ENCODE measurements around the gene RUSC1. TPM values are rescaled to one million over a fixed set of nuclear protein-coding genes. Genes with fewer than 3 reads are reported as not detected.

RUSC1 gene
- total RNA-seq, 1 experiment from 2014 or later: 48.4 TPM

GRCh38 chr1:155282488-155283091, 38.1 kb upstream of the RUSC1 start:
- no peak for TF ChIP-seq CTCF (IDR thresholded peaks at IDR 0.05; ENCODE audit: unreplicated experiment)
- Mint-ChIP-seq H3K36me3 (ENCODE audit: insufficient read depth, unreplicated experiment) (peaks cover 20% of the 10 kb centered on the region), H3K9me3 (ENCODE audit: low read depth, unreplicated experiment) (no peaks in the 10 kb centered on the region), H3K4me1 (ENCODE audit: low read depth, unreplicated experiment) (peaks cover 16% of the 10 kb centered on the region), H3K4me3 (ENCODE audit: low read depth, unreplicated experiment) (no peak overlapping the region), H3K27ac (ENCODE audit: unreplicated experiment) (no peak overlapping the region), H3K27me3 (ENCODE audit: unreplicated experiment) (no peaks in the 10 kb centered on the region)
- no TSS peak for BruUV-seq (replicated peaks)
- intact Hi-C loops (cut with micrococcal nuclease; ENCODE audit: unreplicated experiment): no loop called here
- CTCF ChIA-PET: no interaction called here
- DNase-seq: no peak

- Mint-ChIP-seq H3K36me3 (ENCODE audit: insufficient read depth, unreplicated experiment) (peaks cover 13% of the 10 kb centered on the region), H3K27me3 (ENCODE audit: unreplicated experiment) (no peaks in the 10 kb centered on the region), H3K27ac (ENCODE audit: unreplicated experiment) (no peak overlapping the region), H3K9me3 (ENCODE audit: low read depth, unreplicated experiment) (no peaks in the 10 kb centered on the region), H3K4me1 (ENCODE audit: low read depth, unreplicated experiment) (peaks cover 3% of the 10 kb centered on the region), H3K4me3 (ENCODE audit: low read depth, unreplicated experiment) (no peak overlapping the region)
- no peak for DNase-seq
- CTCF ChIA-PET: no interaction called here
- intact Hi-C loops (cut with micrococcal nuclease; ENCODE audit: unreplicated experiment): no loop called here
- no TSS peak for BruUV-seq (replicated peaks)
- no peak for TF ChIP-seq CTCF (IDR thresholded peaks at IDR 0.05; ENCODE audit: unreplicated experiment)
Observed at GRCh38 chr1:155284476-155284875, 36.2 kb upstream of the RUSC1 start.

GRCh38 chr1:155285063-155285462, 35.6 kb upstream of the RUSC1 start:
- Mint-ChIP-seq H3K4me3 (ENCODE audit: low read depth, unreplicated experiment) (no peak overlapping the region), H3K27ac (ENCODE audit: unreplicated experiment) (no peak overlapping the region), H3K9me3 (ENCODE audit: low read depth, unreplicated experiment) (no peaks in the 10 kb centered on the region), H3K27me3 (ENCODE audit: unreplicated experiment) (no peaks in the 10 kb centered on the region), H3K36me3 (ENCODE audit: insufficient read depth, unreplicated experiment) (peaks cover 13% of the 10 kb centered on the region), H3K4me1 (ENCODE audit: low read depth, unreplicated experiment) (no peaks in the 10 kb centered on the region)
- intact Hi-C loops (cut with micrococcal nuclease; ENCODE audit: unreplicated experiment): no loop called here
- DNase-seq: no peak
- no peak for TF ChIP-seq CTCF (IDR thresholded peaks at IDR 0.05; ENCODE audit: unreplicated experiment)
- no TSS peak for BruUV-seq (replicated peaks)
- CTCF ChIA-PET: no interaction called here

- Mint-ChIP-seq H3K27me3 (ENCODE audit: unreplicated experiment) (no peaks in the 10 kb centered on the region), H3K4me1 (ENCODE audit: low read depth, unreplicated experiment) (no peaks in the 10 kb centered on the region), H3K27ac (ENCODE audit: unreplicated experiment) (no peak overlapping the region), H3K9me3 (ENCODE audit: low read depth, unreplicated experiment) (no peaks in the 10 kb centered on the region), H3K4me3 (ENCODE audit: low read depth, unreplicated experiment) (no peak overlapping the region), H3K36me3 (ENCODE audit: insufficient read depth, unreplicated experiment) (peaks cover 13% of the 10 kb centered on the region)
- CTCF ChIA-PET: no interaction called here
- DNase-seq: no peak
- TF ChIP-seq CTCF (IDR thresholded peaks at IDR 0.05; ENCODE audit: unreplicated experiment): no peak
- no TSS peak for BruUV-seq (replicated peaks)
- intact Hi-C loops (cut with micrococcal nuclease; ENCODE audit: unreplicated experiment): no loop called here
Observed at GRCh38 chr1:155285631-155286044, 35.1 kb upstream of the RUSC1 start.

All from Calu3 (cell line).